Smooth muscle cell of the pulmonary artery (primary cell): Measurements from ENCODE around the gene SRPX2. TPM values are rescaled to one million over a fixed set of nuclear protein-coding genes. Genes with fewer than 3 reads are reported as not detected.

ENCODE experiments used
- total RNA-seq: library from RNA; depleted of rRNA; stranded (reverse); fragments of >200 nt; gene quantifications from 2 replicates; pipeline ENCODE4 v1.2.3, GENCODE V29; 2014

Gene SRPX2
- total RNA-seq: 32.5 and 210 TPM in 2 replicates

GRCh38 chrX:100643956-100644860, at the start of gene SRPX2:
Gene SRPX2 (plus strand): TSS chrX:100644199. CDS start chrX:100646323, 2,124 bp downstream.

GRCh38 chrX:100636321-100636991, 7.5 kb upstream of the SRPX2 start, which contains the start of gene TSPAN6:
Gene TSPAN6 (minus strand): TSS chrX:100636806. CDS start chrX:100636694, 112 bp downstream.

Other genes starting within 250 kb of the SRPX2 start
- 0.03 and 0.07 TPM in 2 replicates for gene PCDH19, start 233.9 kb upstream of the SRPX2 start, total RNA-seq
- not detected in 2 replicates for gene TNMD, start 59.3 kb upstream of the SRPX2 start, total RNA-seq
- 21.7 and 36.5 TPM in 2 replicates for gene TSPAN6, start 7.4 kb upstream of the SRPX2 start, total RNA-seq
- 3.9 and 4.1 TPM in 2 replicates for gene SYTL4, start 87.9 kb downstream of the SRPX2 start, total RNA-seq
- gene CSTF2, start 176.2 kb downstream of the SRPX2 start, total RNA-seq: 13.6 and 15.5 TPM in 2 replicates
- gene NOX1, start 230.2 kb downstream of the SRPX2 start, total RNA-seq: not detected in 2 replicates